ENCODE measurements around the gene MLLT1.

Gene MLLT1

DNA sequence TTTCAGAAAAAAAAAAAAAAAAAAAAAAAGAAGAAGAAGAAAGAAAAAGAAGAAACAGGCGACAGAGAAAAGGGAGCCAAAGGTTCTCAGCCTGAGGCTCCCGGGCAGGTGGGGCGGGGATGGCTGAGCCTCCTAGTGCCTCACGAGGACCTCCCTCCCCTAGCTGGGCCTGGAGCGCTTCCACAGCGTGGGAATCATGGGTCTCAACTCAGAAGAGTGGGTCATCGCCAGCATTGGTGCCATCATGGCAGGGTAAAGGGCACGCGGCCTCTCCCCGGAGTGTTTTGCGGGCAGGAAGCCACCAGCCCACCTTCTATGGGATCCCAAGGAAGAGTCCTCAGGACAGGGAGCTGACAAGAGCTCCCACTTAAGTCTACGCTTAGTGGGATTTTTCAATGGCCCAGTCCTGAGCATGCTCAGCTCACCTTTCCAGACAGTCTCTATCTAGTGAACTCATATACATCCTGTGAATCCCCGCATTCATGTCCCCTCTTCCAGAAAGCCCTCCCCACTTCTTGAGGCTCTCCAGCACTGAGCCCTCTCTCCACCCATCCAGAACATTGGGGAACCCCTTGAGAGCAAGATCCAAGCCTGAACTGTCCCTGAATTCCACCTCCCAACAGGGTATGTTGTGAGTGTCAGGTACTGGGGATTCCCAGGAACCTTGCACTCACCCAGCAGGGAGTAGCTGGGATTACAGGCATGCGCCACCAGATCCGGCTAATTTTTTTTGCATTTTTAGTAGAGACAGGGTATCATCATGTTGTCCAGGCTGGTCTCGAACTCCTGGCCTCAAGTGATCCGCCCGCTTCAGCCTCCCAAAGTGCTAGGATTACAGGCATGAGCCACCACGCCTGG is 74.7 kb downstream of the MLLT1 start:
- no peak for DNase-seq

GRCh38 chr19:6204212-6204611 is 75.6 kb downstream of the MLLT1 start:
- no peak for DNase-seq

- DNase-seq, result peak; percentile 99
Measured at GRCh38 chr19:6199240-6199994, 80.4 kb downstream of the MLLT1 start.

DNA sequence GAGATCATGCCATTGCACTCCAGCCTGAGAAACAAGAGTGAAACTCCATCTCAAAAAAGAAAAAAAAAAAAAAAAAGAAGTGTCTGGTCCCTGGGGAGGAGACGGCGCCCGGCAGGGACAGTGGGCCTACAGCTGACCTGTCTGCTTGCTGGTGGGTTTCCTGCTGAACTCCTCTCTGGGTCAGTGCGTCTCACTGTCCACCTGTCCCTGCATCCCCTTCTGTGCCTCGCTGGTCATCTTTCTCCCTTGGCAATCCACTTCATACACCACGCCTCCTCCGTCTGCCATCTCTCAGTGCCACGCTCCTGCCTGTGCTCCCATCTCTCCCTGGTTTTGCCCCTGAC is 80.9 kb downstream of the MLLT1 start:
- DNase-seq, result no peak

GRCh38 chr19:6196361-6196760 is 83.4 kb downstream of the MLLT1 start:
- DNase-seq, result no peak

- no peak for DNase-seq
Measured at GRCh38 chr19:6188811-6189210, 91.0 kb downstream of the MLLT1 start.

DNA sequence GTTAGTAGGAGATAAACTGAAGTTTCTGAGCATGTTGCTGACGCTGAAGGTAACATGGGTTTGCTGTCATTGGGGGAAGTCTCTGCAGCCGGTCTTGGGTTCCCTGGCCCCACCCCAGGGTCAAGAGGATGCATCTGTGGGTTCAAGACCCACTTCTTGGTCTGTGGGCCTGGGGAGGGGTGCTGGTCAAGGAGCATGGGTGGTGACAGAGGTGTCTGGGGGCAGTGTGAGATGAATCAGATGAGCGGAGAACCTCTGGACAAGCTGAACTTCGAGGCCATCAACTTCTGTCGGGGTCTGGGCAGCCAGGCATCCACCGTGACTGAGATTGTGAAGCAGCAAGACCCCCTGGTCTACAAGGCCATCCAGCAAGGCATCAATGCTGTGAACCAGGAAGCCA is 92.4 kb downstream of the MLLT1 start:
- DNase-seq, result no peak

DNA sequence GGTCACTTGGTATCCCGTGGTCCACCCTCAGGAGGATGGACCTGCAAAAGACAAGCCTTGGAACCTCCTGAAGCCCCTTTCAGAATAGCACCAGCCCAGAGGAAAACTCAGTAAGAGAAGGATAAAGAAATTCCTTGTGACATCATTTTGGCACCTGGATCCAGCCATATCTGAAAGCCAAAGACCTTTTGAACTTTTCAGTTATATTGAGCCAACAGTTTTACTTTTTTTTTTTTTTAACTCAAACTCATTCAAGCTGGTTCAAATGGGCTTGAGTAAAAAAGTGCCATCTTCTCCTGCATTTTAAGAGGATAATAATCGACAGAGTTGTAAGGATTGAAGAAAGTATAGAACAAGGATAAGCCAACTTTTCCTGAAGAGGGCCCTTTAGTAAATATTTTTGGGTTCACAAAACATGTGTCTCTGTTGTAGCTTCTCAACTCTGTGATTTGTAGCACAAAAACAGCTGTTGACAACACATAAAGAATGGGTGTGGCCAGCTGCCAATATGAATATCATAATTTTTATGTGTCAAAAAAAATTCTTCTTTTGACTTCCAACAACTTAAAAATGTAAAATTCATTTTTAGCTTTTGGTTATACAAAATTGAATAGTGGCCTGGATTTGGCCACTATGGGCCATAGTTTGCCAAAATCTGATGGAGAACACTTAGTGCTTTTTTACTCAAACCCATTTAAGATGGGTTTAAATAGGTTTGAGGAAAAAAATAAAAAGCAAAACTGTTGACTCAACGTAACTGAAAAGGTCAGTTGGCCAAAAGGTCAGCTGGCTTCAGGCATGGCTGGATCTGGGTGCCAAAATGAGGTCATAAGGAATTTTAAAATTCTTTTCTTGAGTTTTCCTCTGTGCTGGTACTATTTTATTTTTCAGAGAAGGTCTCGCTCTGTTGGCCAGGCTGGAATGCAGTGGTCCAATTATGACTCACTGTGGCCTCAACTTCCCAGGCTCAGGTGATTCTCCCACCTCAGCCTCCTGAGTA is 93.6 kb downstream of the MLLT1 start:
- no peak for DNase-seq

DNA sequence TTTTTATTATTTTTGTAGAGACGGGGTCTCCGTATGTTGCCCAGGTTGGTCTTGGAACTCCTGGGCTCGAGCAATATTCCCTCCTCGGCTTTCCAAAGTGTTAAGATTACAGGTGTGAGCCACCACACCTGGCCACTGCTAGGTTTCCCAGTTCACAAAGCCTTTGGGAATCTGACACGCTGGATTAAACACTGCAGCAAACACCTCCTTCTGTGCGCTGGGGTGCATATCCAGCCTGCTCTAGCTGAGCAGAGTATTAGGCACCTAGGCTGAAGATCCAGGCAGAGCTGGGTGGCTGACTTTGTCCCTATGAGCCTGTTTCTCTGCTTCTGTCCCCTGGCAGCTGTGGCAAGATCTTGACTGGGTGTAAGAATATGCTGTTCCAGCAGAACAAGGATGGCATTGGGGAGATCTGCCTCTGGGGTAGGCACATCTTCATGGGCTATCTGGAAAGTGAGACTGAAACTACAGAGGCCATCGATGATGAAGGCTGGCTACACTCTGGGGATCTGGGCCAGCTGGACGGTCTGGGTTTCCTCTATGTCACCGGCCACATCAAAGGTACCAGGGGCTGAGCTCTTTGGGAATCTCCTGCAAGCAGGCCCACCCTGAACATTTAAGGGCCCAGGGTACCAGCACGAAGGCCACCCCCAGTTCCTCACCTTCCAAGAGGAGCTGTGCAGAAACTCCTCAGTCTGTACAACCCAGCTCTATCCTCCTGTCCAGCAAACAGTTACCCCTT is 94.5 kb downstream of the MLLT1 start:
- DNase-seq, result no peak

DNA sequence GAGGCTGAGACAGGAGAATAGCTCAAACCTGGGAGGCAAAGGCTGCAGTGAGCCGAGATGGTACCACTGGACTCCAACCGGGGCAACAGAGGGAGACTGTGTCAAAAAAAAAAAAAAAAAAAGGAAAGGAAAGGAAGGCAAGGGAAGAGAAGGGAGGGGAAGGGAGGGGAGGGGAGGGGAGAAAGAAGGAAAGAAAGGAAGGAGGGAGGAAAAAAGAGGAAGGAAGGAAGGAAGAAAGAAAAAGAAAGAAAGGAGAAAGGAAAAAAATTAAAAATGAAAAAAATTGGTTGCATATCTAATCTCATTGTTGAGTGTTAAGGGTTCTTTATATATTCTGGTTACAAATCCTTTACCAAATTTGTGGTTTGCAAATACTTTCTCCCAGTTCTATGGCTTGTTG is 98.7 kb downstream of the MLLT1 start:
- DNase-seq, result no peak

DNA sequence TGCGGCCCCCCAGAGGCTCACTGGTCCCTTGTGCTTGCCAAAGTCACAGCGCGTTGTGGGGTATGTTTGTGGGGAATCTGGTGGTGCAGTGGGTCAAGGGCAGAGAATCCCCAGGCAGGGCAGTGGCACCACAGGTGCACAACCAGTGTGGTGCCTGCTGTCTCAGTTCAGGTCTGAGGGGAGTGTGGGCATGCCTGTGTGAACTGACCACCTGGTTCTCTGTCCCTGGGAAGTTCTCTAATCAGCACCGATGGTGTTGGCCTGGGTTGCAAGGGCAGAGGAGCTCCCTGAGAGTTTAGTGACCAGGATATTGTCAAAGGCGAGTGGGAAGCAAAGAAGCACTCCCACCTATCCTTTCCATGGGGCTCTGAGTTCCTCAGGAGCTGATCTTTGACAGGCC is 106.6 kb downstream of the MLLT1 start:
- DNase-seq, result no peak

DNA sequence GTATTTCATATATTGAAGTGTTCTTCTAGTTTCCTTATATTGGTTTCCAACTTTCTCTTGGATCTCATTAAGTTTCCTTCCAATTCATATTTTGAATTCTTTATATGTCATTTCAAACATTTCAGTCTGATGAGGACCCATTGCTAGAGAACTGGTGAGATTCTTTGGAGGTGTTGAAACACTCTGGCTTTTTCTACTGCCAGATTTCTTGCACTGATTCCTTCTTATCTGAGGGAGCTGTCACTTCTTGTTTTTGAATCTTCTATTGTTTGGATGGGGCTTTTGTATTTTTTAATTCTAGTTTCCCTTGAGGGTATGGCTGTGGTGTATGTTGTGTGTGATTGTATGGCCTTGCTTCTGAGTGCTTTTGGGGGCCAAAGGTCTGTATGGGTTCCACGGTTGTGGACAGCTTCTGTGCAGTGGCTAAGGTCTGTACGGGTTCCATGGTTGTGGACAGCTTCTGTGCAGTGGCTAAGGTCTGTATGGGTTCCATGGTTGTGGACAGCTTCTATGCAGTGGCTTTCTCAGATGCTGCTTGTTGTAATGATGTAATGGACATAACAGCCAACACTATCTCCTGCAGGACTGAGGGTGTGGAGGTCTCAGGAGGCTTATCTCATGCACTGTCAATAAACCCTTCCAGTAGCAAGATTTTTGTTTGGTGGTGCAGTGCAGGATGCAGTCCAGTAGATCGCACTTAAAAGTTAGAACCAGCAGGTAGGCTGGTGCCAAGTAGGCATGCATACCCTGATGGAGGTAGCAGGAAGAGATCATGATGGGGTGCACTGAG is 107.5 kb downstream of the MLLT1 start:
- no peak for DNase-seq

DNA sequence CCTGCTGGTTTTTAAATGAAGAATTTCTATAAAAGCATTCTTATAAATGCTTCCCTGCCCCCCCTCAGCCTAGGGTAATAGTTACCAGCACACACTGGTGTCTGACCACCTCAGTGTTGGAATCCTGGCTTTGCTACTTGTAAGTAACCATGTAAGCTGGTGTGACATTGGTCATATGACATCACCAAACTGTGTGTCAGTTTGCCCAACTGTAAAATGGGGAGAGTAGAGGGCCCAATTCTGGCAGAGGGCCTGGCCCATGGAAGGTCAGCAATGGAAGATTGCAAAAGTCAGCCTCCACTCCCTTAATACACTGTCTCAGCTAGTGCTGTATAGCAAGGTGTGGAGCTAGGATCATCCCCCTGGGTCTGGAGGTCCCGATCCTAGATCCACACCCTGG is 112.7 kb downstream of the MLLT1 start:
- DNase-seq, result no peak

DNA sequence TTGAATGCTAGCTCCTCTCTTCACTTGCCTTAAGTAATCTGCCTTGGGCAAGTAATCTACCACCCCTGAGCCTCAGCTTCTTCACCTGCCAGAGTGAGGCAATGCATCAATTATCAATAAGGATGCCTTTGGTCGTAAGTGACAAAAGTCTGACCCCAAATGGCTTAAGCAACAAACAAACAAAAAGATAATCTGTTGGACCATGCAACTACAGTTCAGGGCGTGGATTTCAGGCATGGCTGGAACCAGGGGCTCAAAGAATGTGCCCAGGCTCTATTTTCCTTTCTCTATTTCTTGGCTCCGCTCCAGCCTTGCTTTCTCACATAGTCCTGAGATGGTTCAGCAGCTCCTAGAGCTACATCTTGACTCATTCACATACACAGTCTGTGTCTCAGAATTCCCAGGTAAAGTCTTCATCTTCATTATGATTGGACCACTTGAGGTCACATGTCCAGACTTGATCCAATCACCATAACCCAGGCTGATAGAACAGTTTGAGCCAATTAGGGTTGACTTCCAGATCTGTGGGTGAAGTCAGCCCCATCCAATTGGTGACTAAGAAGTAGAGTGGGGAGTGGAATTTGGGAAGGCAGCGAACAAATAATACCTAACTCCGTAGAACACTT is 114.8 kb downstream of the MLLT1 start:
- no peak for DNase-seq

DNA sequence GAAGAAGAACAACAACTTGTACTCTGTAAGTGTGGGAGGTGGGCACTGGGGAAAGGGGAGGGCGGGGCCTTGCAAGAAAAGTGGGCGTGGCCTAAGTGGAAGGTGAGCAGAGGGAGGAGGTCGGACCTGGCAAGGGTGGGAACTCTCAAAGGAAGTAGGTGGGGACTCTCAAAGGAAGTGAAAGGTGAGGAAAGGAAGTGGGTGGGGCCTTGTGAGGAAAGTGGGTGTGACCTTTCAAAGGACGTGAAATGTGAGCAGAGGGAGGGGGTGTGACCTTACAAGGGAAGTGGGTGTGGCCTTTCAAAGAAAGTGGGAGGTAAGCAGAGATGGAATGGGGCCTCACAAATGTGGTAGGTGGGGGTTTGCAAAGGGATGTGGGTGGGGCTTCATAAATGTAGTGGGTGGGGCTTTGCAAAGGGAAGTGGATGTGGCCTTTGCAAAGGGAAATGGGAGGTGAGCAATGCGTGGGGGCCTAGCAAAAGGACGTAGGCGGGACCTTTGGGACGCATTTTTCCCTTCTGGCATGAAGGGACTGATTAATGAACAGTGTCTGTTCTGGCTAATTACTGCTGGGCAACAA is 118.4 kb downstream of the MLLT1 start:
- peak; percentile 89 for DNase-seq
